Inflammatory macrophage treated with lipopolysaccharide for 1 hour (primary cell): ENCODE results near the gene COQ10A.
A peak's percentile ranks its signal among the peaks of the same experiment; 100 is the strongest.

Source experiments
- DNase-seq, 2 donors: peaks; one replicate each; pipeline ENCODE4 v3.0.0-alpha.2; 2020 to 2022

COQ10A gene

GRCh38 chr12:56266693-56267442 lies at the start of gene COQ10A:
COQ10A (plus strand) TSS chr12:56266942; CDS start chr12:56267119, 177 bp downstream.
- DNase-seq, result peak; percentile 53 to 80

- no peak for DNase-seq
Measured at GRCh38 chr12:56219840-56220239, 46.9 kb upstream of the COQ10A start.

- peak; percentile 62 to 69 for DNase-seq
Measured at GRCh38 chr12:56220611-56221231, 46.0 kb upstream of the COQ10A start.

- no peak for DNase-seq
Measured at GRCh38 chr12:56221232-56221756, 45.4 kb upstream of the COQ10A start.

- peak; percentile 92 to 97 for DNase-seq
Measured at GRCh38 chr12:56221757-56222530, 44.8 kb upstream of the COQ10A start, which contains the start of gene RNF41. RNF41 (minus strand) TSS chr12:56221922; CDS start chr12:56214047, 7,875 bp downstream.

GRCh38 chr12:56222531-56222895 lies 44.2 kb upstream of the COQ10A start:
- DNase-seq, result peak; percentile 26 to 29

GRCh38 chr12:56223571-56224101 lies 43.1 kb upstream of the COQ10A start:
- no peak for DNase-seq

GRCh38 chr12:56224102-56224701 lies 42.5 kb upstream of the COQ10A start, which contains the start of gene NABP2:
NABP2 (plus strand) TSS chr12:56224342; CDS start chr12:56224857, 515 bp downstream.
- DNase-seq, result peak; percentile 93 to 96

- no peak for DNase-seq
Measured at GRCh38 chr12:56224954-56225353, 41.8 kb upstream of the COQ10A start.

- DNase-seq, result no peak
Measured at GRCh38 chr12:56229082-56229481, 37.7 kb upstream of the COQ10A start.

GRCh38 chr12:56229916-56230431 lies 36.8 kb upstream of the COQ10A start, which contains the start of gene SLC39A5:
SLC39A5 (plus strand) TSS chr12:56230051; CDS start chr12:56231275, 1,224 bp downstream.
- no peak for DNase-seq

GRCh38 chr12:56230432-56231183 lies 36.1 kb upstream of the COQ10A start:
- DNase-seq, result no peak

- DNase-seq, result no peak
Measured at GRCh38 chr12:56231184-56231582, 35.6 kb upstream of the COQ10A start.

GRCh38 chr12:56234746-56235436 lies 31.9 kb upstream of the COQ10A start:
- DNase-seq, result no peak

- no peak for DNase-seq
Measured at GRCh38 chr12:56236091-56236490, 30.7 kb upstream of the COQ10A start.

GRCh38 chr12:56236985-56237384 lies 29.8 kb upstream of the COQ10A start:
- no peak for DNase-seq

GRCh38 chr12:56237552-56237951 lies 29.2 kb upstream of the COQ10A start:
- DNase-seq, result no peak

- no peak for DNase-seq
Measured at GRCh38 chr12:56241424-56242303, 25.1 kb upstream of the COQ10A start.

- no peak for DNase-seq
Measured at GRCh38 chr12:56242986-56243385, 23.8 kb upstream of the COQ10A start.

GRCh38 chr12:56243731-56244181 lies 23.0 kb upstream of the COQ10A start:
- DNase-seq, result no peak
